GM12892 (cell line): ENCODE results near the gene ASCC2.
"Not testable (repeated sequence)": the region's sequence is repeated elsewhere in the genome, so short reads cannot be mapped to it uniquely, and the experiment has no call there.

ENCODE experiments used
- DNase-seq: peaks from one replicate; pipeline ENCODE4 v3.0.0; 2011; ENCODE audit not compliant: insufficient read length
- FAIRE-seq: peaks from 2 replicates; lab custom pipeline; 2011; peaks lifted over from hg19 to GRCh38; lab: Jason Lieb, UNC
- POLR2A ChIP-seq: IDR thresholded peaks from 2 replicates; pipeline ENCODE4 v1.6.1; 2011; ENCODE audit warnings: low read depth, low read length, control low read depth
- POLR2AphosphoS5 ChIP-seq: IDR thresholded peaks from 2 replicates; pipeline ENCODE4 v1.6.1; 2011; ENCODE audit warnings: low read depth, low read length, control low read depth
- TAF1 ChIP-seq: IDR thresholded peaks from 2 replicates; pipeline ENCODE4 v1.6.1; 2011; ENCODE audit warnings: low read depth, mild to moderate bottlenecking, control low read depth, low read length, borderline replicate concordance

Gene ASCC2

DNA sequence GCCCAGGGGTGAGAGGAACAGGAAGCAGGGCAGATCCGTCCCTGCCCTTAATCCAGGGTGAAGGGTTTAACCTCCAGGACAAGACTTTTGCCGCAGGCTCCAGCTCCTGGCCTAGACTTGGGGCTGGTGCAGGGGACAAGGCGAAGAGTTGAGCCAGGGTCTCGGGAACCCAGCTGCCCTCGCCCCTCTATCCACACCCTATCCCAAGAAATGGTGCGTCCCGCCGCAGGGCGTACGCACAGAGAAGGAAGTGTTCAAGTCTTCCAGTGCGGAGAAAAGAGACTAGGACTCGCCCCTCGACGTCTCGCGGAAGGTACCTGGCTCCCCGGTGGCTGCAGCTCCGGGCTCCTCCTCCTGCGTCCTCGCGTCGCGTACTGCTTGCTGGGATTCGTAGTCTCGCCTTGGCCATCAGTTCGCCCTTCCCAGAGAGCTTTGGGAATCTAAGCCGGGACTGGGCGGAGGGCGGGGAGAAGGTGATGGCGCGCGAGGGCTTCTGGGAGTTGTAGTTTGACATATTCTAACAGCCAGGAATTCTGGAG lies 71.4 kb downstream of the ASCC2 start, which contains the start of gene ZMAT5:
Gene ZMAT5 (minus strand): TSS at position 376 of the 539 bp plus-strand sequence. CDS start 18,463 bp downstream, outside the sequence.
- TF ChIP-seq POLR2A (peak; percentile 45; the same call in 1 of the 2 replicates), POLR2AphosphoS5 (no peak), TAF1 (0 out of 2 replicates have a peak, but pooled peaks have one; percentile 56)
- DNase-seq, result peak; percentile 97
- no peak for FAIRE-seq

DNA sequence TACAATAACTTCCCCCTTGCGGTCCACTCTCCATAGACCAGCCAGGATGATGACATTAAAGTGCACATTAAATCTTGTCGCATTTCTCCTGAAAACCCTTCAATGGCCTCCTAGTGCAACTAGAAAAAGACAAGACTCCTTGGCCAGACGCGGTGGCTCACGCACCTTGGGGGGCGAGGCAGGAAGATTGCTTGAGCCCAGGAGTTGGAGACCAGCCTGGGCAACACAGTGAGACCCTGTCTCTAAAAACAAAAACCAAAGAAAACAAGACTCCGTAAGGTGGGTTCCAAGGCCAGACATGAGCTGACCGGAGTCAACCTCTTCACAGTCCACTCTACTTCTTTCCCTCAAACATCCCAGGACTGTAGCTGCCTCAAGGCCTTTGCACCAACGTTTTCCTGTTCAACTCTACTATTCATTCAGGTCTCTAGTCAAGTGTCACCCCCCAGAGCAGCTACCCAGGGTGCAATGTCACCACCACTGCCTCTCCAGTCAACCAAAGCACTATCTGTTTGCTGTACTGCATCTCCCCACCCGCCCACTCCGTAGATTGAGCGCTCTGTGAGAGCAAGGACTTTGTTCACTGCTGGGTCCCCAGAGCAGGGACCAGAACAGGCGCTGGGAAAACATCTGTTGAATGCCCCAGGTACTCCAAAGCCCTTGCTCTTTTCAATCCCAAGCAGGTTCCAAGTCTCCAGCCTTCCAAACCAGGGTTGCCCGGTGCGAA lies 72.0 kb downstream of the ASCC2 start:
- FAIRE-seq, result no peak
- TF ChIP-seq POLR2A, result no peak
- TF ChIP-seq POLR2AphosphoS5, result no peak
- no peak for TF ChIP-seq TAF1
- no peak for DNase-seq

DNA sequence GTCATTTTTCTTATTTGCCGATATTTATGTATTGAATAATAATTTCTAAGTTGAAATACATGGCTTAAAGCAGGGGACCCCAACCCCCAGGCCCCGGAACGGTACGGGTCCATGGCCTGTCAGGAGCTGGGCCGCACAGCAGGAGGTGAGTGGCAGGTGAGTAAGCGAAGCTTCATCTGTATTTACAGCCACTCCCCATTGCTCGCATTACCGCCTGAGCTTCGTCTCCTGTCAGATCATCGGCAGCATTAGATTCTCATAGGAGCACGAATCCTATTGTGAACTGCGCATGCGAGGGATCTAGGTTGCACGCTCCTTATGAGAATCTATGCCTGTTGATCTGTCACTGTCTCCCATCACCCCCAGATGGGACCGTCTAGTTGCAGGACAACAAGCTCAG lies 75.8 kb downstream of the ASCC2 start:
- DNase-seq, result no peak
- TF ChIP-seq TAF1, result no peak
- TF ChIP-seq POLR2A, result no peak
- no peak for TF ChIP-seq POLR2AphosphoS5
- FAIRE-seq, result no peak

DNA sequence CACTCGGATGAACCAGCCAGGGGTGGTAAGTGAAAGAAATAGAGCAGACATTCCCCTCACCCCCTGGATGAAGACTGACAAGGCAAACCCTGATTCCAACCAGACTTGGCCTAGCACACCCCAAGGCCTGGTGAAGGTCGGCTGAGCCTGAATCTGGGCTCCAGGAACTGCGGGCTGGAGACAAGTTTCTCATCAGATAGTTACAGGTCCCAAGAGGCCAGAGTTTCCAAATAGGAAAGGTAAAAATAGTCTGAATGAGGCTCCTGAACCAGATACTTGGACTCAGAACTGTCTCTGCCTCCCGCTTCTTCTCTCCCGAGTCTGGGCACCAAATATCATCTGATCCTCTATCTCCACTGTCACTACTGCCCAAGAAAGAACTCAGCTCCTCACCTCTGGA lies 79.1 kb downstream of the ASCC2 start:
- FAIRE-seq (no peak), DNase-seq (no peak)
- TF ChIP-seq TAF1, result no peak
- TF ChIP-seq POLR2AphosphoS5, result no peak
- TF ChIP-seq POLR2A, result no peak

DNA sequence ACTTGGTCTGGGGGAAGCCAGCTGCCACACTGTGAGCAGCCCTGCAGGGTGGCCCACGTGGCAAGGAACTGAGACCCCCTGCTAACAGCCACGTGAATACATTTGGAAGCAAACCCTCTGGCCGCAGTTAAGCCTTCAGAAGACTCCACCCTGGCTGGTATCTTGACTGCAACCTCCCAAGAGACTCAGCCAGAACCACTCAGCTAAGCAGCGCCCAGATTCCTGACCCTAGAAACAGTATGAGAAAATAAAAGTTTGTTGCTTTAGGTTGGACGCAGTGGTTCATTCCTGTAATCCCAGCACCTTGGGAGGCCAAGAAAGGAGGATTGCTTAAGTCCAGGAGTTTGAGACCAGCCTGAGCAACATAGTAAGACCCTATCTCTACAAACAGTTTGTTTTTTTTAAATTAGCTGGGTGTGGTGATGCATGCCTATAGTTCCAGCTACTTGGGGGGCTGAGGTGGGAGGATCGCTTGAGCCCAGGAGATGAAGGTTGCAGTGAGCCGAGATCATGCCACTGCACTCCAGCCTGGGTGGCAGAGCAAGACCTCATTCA lies 79.9 kb downstream of the ASCC2 start:
- FAIRE-seq (no peak), DNase-seq (no peak)
- TF ChIP-seq TAF1 (no peak), POLR2AphosphoS5 (no peak), POLR2A (no peak)

DNA sequence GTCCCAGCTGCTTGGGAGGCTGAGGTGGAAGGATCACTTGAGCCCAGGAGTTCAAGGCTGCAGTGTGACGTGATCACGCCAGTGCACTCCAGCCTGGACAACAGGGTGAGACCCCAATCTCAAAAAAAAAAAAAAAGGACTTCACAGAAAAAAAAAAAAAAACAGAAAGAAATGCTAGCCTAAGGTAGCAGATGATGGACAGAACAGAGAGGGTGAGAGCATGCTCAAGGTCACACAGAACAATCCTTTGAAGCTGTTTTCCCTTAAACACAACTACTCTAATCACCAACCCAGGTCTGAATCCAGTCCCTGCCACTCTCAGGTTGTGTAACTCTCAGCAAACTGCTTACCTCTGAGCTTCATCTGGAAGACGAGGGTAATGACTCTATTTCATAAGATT lies 81.0 kb downstream of the ASCC2 start:
- FAIRE-seq, result no peak
- TF ChIP-seq TAF1 (no peak), POLR2A (no peak)
- no peak for DNase-seq

DNA sequence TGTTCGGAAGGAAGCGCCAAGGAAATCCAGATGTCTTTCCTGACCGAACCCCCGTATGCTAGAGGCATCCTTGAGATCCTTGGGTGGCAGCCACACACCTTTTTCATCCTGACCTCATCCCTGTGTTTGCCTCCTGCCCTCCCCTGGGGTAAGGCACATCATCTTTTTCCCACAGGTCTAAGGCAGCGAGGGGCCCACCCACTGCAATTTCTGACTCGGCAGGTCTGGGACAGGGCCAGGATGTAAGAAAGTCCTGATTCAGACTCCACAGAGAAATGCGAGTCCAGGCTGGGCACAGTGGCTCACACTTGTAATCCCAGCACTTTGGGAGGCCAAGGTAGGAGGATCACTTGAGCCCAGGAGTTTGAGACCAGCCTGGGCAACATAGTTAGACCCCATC lies 81.7 kb downstream of the ASCC2 start:
- TF ChIP-seq POLR2AphosphoS5 (no peak), POLR2A (no peak), TAF1 (no peak)
- DNase-seq (no peak), FAIRE-seq (no peak)

DNA sequence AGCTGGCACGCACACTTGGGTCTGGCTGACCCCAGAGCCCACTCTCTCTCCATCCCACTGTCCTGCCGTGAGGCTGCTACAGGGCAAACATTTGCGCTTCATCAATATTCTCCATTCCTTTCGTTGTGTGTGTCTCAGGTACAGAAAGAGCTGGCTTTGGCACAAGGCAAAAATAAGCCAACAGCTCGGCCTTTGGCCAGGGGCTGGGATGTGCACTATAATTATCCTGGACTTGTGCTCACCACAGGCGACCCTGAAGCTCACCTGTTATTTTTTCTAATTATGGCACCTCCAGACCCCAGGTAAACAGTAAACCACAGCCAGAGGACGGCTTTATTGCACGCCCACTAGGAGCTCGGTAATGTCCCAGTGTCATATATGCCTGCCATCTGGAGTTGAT lies 82.2 kb downstream of the ASCC2 start:
- FAIRE-seq (no peak), DNase-seq (no peak)
- TF ChIP-seq POLR2A (no peak), TAF1 (no peak)

DNA sequence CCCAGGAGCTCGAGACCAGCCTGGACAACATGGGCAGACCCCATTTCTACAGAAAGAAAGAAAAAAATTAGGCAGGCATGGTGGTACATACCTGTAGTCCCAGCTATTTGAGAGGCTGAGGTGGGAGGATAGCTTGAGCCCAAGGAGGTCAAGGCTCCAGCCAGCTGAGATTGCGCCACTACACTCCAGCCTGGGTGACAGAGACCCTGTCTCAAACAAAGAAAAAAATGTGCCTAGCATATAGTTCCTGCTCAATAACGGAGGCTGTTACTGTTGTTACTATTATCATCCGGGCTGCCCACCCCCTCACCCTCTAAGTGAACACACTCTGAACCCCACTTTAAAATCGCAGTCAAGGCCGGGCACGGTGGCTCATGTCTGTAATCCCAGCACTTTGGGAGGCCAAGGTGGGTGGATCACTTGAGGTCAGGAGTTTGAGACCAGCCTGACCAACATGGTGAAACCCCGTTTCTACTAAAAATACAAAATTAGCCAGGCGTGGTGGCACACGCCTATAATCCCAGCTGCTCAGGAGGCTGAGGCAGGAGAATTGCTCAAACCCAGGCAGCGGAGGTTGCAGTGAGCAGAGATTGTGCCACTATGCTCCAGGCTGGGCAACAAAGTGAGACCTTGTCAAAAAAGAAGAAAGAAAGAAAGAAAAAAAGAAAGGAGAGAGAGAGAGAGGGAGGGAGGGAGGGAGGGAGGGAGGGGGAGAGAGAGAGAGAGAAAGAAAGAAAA lies 83.2 kb downstream of the ASCC2 start:
- peak; percentile 9 for FAIRE-seq
- not testable (repeated sequence) for DNase-seq

DNA sequence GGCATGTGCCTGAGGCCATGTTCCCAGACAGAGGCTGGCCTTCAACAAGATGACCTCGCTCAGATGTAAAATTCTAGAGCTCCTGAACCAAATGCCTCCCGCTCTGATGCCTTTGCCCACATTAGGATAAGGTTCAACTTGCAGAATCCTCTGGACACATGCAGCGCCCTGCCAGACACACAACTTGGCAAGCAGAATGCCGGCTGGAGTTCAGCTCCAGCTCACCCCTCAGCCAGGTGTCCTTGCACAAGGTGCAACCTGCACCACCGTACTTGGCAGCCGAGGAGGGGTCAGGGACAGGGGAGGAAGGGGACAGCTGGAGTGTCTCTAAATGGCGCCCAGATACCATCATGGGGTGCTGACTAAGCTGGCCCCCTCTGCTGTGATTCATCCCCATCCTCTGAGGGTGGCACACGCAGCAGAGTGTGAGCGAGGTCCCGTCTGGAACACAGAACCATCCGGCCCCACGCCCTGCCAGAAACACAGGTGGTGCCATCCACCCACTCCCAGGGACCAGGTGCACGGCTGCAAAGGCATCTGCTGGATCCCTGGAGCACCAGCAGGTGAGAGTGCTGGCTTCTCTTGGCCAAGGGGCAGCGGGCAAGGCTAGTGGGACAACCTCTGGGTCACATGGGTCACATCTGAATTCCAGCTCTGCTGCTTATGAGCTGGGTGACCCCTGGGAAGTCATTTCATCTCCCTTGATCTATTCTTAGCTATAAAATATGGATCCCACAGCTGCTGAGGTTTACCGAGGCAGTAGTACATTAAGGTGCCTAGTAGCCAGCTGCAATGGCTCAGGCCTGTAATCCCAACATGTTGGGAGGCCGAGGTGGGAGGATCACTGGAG lies 84.0 kb downstream of the ASCC2 start:
- DNase-seq (no peak), FAIRE-seq (no peak)
- no peak for TF ChIP-seq POLR2AphosphoS5
- no peak for TF ChIP-seq POLR2A
- no peak for TF ChIP-seq TAF1

DNA sequence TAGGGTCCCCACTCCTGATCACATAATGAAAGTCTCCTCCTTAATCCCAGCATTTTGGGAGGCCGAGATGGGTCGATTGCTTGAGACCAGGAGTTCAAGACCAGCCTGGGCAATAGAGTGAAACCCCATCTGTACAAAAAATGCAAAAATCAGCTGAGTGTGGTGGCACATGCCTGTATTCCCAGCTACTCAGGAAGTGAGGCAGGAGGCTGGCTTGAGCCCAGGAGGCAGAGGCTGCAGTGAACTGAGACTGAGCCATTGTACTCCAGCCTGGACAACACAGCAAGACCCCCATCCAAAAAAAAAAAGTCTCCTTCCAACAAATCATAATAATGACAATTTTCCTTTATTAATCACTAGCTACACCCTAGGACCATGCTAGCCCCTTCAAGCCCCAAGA lies 86.4 kb downstream of the ASCC2 start:
- no peak for FAIRE-seq
- no peak for TF ChIP-seq TAF1
- TF ChIP-seq POLR2A, result no peak
- no peak for TF ChIP-seq POLR2AphosphoS5

More for the DNA sequence above, 86.4 kb downstream of the ASCC2 start:
- no peak for DNase-seq
